HepG2 (cell line): ENCODE data around the gene UCP2. TPM values are rescaled to one million over a fixed set of nuclear protein-coding genes. Genes with fewer than 3 reads are reported as not detected.

ENCODE experiments used
- ASH2L ChIP-seq: fragments of 300-600, 200-600 bp; sonication (generic); IDR thresholded peaks from 2 replicates; pipeline ENCODE4 v1.7.0; 2017; ENCODE audit warnings: low read depth, mild to moderate bottlenecking, moderate library complexity, mixed read lengths, low read length; ENCODE audit not compliant: insufficient read length
- ATF7 ChIP-seq, 2 experiments: fragments of 450-650 bp in 1 of 2; sonication (generic) in 1 of 2; formaldehyde crosslinking in 1 of 2; IDR thresholded peaks; 2 replicates each; pipeline versions ENCODE4 v1.4.0 to v1.6.1; 2016 to 2020; ENCODE audit warnings: antibody characterized with exemption in 1 of 2, mild to moderate bottlenecking in 1 of 2, missing genetic modification reagents in 1 of 2
- BRD4 ChIP-seq: sonication (generic); formaldehyde crosslinking; IDR thresholded peaks from 2 replicates; pipeline ENCODE4 v1.4.0; 2020; ENCODE audit warnings: missing genetic modification reagents
- CHCHD3 ChIP-seq: sonication (generic); formaldehyde crosslinking; IDR thresholded peaks from 2 replicates; pipeline ENCODE4 v1.8.0; 2022; ENCODE audit warnings: mild to moderate bottlenecking, missing genetic modification reagents, moderate library complexity
- HDAC2 ChIP-seq: sonication (generic); formaldehyde crosslinking; IDR thresholded peaks from 2 replicates; pipeline ENCODE4 v1.4.0; 2020; ENCODE audit warnings: missing genetic modification reagents
- IRX3 ChIP-seq: sonication (generic); formaldehyde crosslinking; IDR thresholded peaks from 2 replicates; pipeline ENCODE4 v1.8.1; 2023; ENCODE audit warnings: mild to moderate bottlenecking, low read depth, missing genetic modification reagents, borderline replicate concordance
- MTF1 ChIP-seq: sonication (generic); formaldehyde crosslinking; IDR thresholded peaks from 2 replicates; pipeline ENCODE4 v1.5.0; 2020; ENCODE audit warnings: missing genetic modification reagents
- NFE2 ChIP-seq: sonication (generic); formaldehyde crosslinking; IDR thresholded peaks from 2 replicates; pipeline ENCODE4 v1.4.0; 2020; ENCODE audit warnings: missing genetic modification reagents
- NR2F1 ChIP-seq, 2 experiments: fragments of 450-650 bp in 1 of 2; formaldehyde crosslinking in 1 of 2; IDR thresholded peaks; 2 replicates each; pipeline versions ENCODE4 v1.5.0 to v1.6.1; 2016 to 2020; ENCODE audit warnings: mild to moderate bottlenecking in 1 of 2, missing compliant biosample characterization in 1 of 2, missing genetic modification reagents in 1 of 2, moderate library complexity in 1 of 2
- POLR2AphosphoS5 ChIP-seq: IDR thresholded peaks from 2 replicates; pipeline ENCODE4 v1.6.1; 2012; ENCODE audit warnings: low read depth, low read length
- PRMT3 ChIP-seq: sonication (generic); formaldehyde crosslinking; IDR thresholded peaks from 2 replicates; pipeline ENCODE4 v1.8.1; 2022; ENCODE audit warnings: low read depth, mild to moderate bottlenecking, moderate library complexity, missing genetic modification reagents, borderline replicate concordance
- SALL2 ChIP-seq: sonication (generic); formaldehyde crosslinking; IDR thresholded peaks from 2 replicates; pipeline ENCODE4 v1.8.1; 2023; ENCODE audit warnings: mild to moderate bottlenecking, missing genetic modification reagents, inconsistent platforms
- SIN3A ChIP-seq: IDR thresholded peaks from 2 replicates; pipeline ENCODE4 v1.6.1; 2011; ENCODE audit warnings: low read depth, mild to moderate bottlenecking, control low read depth, low read length, borderline replicate concordance
- SOX13 ChIP-seq, 3 experiments: fragments of 450-650 bp in 1 of 3; sonication (generic) in 1 of 3; formaldehyde crosslinking in 1 of 3; IDR thresholded peaks in 2 of 3; conservative IDR thresholded peaks in 1 of 3; 2 replicates each; pipeline versions ENCODE4 v1.5.0 to v1.6.1; 2016 to 2020; ENCODE audit warnings: antibody characterized with exemption in 1 of 3, mild to moderate bottlenecking in 1 of 3, missing compliant biosample characterization in 1 of 3, missing genetic modification reagents in 1 of 3, moderate library complexity in 1 of 3
- ZEB1 ChIP-seq: IDR thresholded peaks from 2 replicates; pipeline ENCODE4 v1.6.1; 2012; ENCODE audit warnings: mild to moderate bottlenecking, low read depth, inconsistent platforms; ENCODE audit not compliant: insufficient replicate concordance
- ZNF326 ChIP-seq: sonication (generic); formaldehyde crosslinking; IDR thresholded peaks from 2 replicates; pipeline ENCODE4 v1.4.0; 2020; ENCODE audit warnings: missing genetic modification reagents, borderline replicate concordance
- ZNF34 ChIP-seq: sonication (generic); formaldehyde crosslinking; IDR thresholded peaks from 2 replicates; pipeline ENCODE4 v1.4.0; 2020; ENCODE audit warnings: mild to moderate bottlenecking, missing genetic modification reagents, borderline replicate concordance
- ZNF431 ChIP-seq: sonication (generic); formaldehyde crosslinking; IDR thresholded peaks from 2 replicates; pipeline ENCODE4 v1.9.0; 2022; ENCODE audit warnings: missing genetic modification reagents, low read depth, mild to moderate bottlenecking, borderline replicate concordance
- ZNF670 ChIP-seq: sonication (generic); formaldehyde crosslinking; IDR thresholded peaks from 2 replicates; pipeline ENCODE4 v1.8.0; 2022; ENCODE audit warnings: mild to moderate bottlenecking, missing genetic modification reagents, borderline replicate concordance
- ZNF841 ChIP-seq: sonication (generic); formaldehyde crosslinking; IDR thresholded peaks from 2 replicates; pipeline ENCODE4 v1.8.1; 2023; ENCODE audit warnings: missing genetic modification reagents, borderline replicate concordance
- polyA plus RNA-seq, 8 experiments: library from polyadenylated mRNA; depleted of rRNA in 3 of 8; stranded (reverse) in 7 of 8; unstranded in 1 of 8; fragments of >200 nt; fragmentation: Illumina TruSeq in 4 of 8; extraction: Trizol in 4 of 8; gene quantifications; 2 replicates each; pipeline versions ENCODE4 v1.2.1 to v1.2.3, GENCODE V29; 2011 to 2016; ENCODE audit warnings: low read depth in 4 of 8, missing spikeins in 1 of 8, mixed read lengths in 1 of 8; ENCODE audit not compliant: insufficient read depth in 1 of 8
- total RNA-seq, 5 experiments: library from RNA; depleted of rRNA; stranded (reverse); fragments of >200 nt; fragmentation: Illumina TruSeq; extraction: Trizol; gene quantifications; 2 replicates each; pipeline ENCODE4 v1.2.3, GENCODE V29; 2016; ENCODE audit warnings: low read depth in 1 of 5
- TF ChIP-seq, protein P1 (sequence below): IDR thresholded peaks from 2 replicates; pipeline ENCODE4 v1.6.1; 2018; ENCODE audit warnings: missing genetic modification reagents, mild to moderate bottlenecking, missing compliant biosample characterization
- TF ChIP-seq, protein P2 (sequence below): sonication (generic); formaldehyde crosslinking; IDR thresholded peaks from 2 replicates; pipeline ENCODE4 v1.8.0; 2023; ENCODE audit warnings: mild to moderate bottlenecking, missing genetic modification reagents
- TF ChIP-seq, protein P3 (sequence below): sonication (generic); formaldehyde crosslinking; IDR thresholded peaks from 2 replicates; pipeline ENCODE4 v1.5.0; 2020; ENCODE audit warnings: mild to moderate bottlenecking, missing genetic modification reagents

UCP2 gene
- total and polyA plus RNA-seq, 2 of the 13 experiments (the other 11 are each of a cell fraction or from before 2014, with no cell fraction given), result 2.7 to 3.2 TPM

DNA sequence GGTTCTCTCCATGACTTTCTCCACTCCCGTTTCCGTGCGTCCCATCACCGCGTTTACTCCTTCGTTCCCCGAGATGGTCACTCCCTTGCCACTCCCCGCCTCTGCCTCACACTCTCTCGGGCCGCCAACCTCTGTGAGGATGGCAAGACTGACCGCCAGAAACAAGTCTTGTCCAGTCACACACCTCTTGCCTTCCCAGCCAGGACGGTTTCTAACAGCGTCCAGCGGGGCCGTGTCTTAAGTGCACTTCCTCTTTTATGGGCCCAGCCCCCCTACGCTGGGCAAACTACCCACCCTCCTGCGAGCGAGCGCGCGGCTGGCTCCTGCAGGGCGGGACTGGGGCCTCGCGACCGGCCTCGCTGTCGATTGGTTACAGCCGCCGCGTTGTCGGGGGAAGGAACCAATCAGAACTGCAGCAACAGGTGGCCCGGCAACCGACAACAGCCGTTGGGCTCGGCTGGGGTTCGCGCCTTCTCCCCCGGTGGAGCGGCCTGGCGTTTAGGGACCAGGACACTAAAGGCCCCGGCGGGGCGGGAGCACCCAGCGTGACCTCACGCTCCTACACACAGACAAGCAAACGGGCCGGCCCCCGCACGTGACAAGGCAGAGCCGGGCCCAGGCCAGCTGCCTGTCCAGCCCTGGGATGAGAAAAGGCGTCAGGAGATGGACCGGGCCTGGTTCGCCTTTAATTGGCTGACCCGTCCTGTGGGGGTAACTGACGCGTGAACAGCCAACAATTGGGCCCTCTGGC is 522 bp upstream of the UCP2 start (continued):
- TF ChIP-seq ATF7 (IDR thresholded peaks at IDR 0.05), result no peak
- TF ChIP-seq ATF7 (CRISPR knock-in tag; IDR thresholded peaks at IDR 0.05), result peak; percentile 51; the same call in 1 of the 2 replicates
- 0 out of 2 replicates have a peak, but pooled peaks have one; percentile 57 for TF ChIP-seq PRMT3 (CRISPR knock-in tag)
- TF ChIP-seq BRD4, result peak; percentile 91; the same call in 1 of the 2 replicates
- TF ChIP-seq SIN3A, result 0 out of 2 replicates have a peak, but pooled peaks have one; percentile 11
- TF ChIP-seq ZEB1, result no peak
- peak; percentile 66 for TF ChIP-seq ZNF431 (CRISPR knock-in tag)
- TF ChIP-seq SOX13 (IDR thresholded peaks at IDR 0.05), result peak; percentile 55; the same call in 1 of the 2 replicates
- TF ChIP-seq SOX13 (CRISPR knock-in tag; conservative IDR thresholded peaks at IDR 0.05 in 1 of 2, IDR thresholded peaks at IDR 0.05 in 1 of 2), result no peak; a peak in 1 of 4 replicates
- peak; percentile 41; the same call in 1 of the 2 replicates for TF ChIP-seq ZNF841
- TF ChIP-seq, protein P1, sequence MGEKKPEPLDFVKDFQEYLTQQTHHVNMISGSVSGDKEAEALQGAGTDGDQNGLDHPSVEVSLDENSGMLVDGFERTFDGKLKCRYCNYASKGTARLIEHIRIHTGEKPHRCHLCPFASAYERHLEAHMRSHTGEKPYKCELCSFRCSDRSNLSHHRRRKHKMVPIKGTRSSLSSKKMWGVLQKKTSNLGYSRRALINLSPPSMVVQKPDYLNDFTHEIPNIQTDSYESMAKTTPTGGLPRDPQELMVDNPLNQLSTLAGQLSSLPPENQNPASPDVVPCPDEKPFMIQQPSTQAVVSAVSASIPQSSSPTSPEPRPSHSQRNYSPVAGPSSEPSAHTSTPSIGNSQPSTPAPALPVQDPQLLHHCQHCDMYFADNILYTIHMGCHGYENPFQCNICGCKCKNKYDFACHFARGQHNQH (CRISPR knock-in tag), result peak; percentile 77
- no peak for TF ChIP-seq ZNF326 (CRISPR knock-in tag)
- no peak for TF ChIP-seq NFE2 (CRISPR knock-in tag)
- TF ChIP-seq POLR2AphosphoS5, result peak; percentile 59; the same call in 1 of the 2 replicates
- TF ChIP-seq NR2F1 (CRISPR knock-in tag; IDR thresholded peaks at IDR 0.05), result peak in 1 of 2 experiments; percentile 13; a peak in 1 of 4 replicates
- TF ChIP-seq, protein P2, sequence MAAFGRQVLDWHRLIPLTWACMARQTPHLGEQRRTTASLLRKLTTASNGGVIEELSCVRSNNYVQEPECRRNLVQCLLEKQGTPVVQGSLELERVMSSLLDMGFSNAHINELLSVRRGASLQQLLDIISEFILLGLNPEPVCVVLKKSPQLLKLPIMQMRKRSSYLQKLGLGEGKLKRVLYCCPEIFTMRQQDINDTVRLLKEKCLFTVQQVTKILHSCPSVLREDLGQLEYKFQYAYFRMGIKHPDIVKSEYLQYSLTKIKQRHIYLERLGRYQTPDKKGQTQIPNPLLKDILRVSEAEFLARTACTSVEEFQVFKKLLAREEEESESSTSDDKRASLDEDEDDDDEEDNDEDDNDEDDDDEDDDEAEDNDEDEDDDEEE (CRISPR knock-in tag), result peak; percentile 95
- TF ChIP-seq IRX3 (CRISPR knock-in tag), result peak; percentile 89; the same call in 1 of the 2 replicates
- peak; percentile 67 for TF ChIP-seq ASH2L
- peak; percentile 81 for TF ChIP-seq HDAC2 (CRISPR knock-in tag)
- TF ChIP-seq SALL2 (CRISPR knock-in tag), result peak; percentile 82
- TF ChIP-seq ZNF34, result no peak; the same call in 1 of the 2 replicates
- TF ChIP-seq, protein P3, sequence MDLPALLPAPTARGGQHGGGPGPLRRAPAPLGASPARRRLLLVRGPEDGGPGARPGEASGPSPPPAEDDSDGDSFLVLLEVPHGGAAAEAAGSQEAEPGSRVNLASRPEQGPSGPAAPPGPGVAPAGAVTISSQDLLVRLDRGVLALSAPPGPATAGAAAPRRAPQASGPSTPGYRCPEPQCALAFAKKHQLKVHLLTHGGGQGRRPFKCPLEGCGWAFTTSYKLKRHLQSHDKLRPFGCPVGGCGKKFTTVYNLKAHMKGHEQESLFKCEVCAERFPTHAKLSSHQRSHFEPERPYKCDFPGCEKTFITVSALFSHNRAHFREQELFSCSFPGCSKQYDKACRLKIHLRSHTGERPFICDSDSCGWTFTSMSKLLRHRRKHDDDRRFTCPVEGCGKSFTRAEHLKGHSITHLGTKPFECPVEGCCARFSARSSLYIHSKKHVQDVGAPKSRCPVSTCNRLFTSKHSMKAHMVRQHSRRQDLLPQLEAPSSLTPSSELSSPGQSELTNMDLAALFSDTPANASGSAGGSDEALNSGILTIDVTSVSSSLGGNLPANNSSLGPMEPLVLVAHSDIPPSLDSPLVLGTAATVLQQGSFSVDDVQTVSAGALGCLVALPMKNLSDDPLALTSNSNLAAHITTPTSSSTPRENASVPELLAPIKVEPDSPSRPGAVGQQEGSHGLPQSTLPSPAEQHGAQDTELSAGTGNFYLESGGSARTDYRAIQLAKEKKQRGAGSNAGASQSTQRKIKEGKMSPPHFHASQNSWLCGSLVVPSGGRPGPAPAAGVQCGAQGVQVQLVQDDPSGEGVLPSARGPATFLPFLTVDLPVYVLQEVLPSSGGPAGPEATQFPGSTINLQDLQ (CRISPR knock-in tag), result peak; percentile 93
- peak; percentile 73 for TF ChIP-seq MTF1 (CRISPR knock-in tag)
- TF ChIP-seq ZNF670 (CRISPR knock-in tag), result no peak; the same call in 1 of the 2 replicates
- no peak for TF ChIP-seq CHCHD3 (CRISPR knock-in tag)
